Measurements from ENCODE around the gene LRCOL1. TPM values are rescaled to one million over a fixed set of nuclear protein-coding genes. Genes with fewer than 3 reads are reported as not detected.

Gene LRCOL1
- total RNA-seq, 1 donor from 2014 or later = 0.32 TPM

DNA sequence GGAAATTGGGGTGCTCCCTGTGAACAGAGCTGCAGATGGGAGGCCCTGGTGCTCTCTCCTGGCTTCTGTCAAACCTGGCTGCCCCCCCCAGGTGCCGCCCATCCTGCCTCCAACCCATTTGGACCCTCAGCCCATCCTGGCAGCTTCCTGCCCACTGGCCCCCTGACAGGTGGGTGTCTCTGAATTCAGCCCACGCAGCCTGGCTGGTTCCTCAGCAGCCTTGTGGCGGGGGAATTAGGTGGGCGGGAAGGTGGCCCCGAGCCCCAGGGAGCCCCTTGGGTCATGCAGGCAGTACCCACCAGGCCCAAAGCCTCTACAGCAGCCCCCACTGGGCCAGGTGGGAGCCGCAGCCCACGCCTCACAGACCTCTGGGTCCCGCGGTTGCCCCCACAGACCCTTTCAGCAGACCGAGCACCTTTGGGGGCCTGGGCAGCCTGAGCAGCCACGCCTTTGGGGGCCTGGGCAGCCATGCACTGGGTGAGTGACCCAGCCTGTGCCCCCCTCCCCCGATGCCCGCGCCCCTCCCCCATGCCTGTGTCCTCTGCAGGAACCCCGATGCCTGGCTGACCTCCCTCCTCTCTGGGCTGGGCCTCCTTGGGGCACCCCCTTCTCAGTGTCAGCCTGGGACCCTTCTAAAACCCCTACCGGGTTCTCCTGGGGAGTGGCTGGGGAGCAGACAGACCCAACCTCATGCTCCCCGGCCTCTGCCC lies 28.9 kb downstream of the LRCOL1 start:
- no peak for ATAC-seq

DNA sequence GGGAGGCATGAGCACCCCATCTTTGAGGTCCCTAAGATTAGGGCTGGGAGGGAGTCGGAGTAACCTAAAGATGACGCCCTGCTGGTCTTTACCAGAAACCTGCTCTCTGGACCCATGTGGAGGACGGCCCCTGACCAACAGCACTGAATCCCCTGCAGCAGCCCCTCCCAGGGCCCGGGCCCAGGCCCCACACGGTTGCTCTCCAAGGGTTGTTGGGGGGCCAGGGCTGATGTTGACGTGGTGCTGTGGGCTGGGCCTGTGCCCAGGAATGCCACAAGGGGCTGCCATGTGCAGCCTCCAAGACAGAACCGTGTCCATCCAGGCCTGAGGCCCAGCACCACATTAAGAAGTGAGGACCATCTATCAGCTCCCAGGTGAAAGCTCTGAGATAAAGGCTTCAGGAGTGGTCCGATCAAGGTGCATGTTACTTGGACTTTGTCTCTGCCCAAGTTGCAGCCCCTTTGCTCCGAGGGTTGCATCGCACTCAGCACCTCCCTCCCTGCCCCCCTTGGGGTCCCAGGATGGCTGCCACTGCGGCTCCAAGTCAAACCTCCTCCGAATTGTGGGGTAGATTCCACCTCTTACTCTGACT lies 29.6 kb downstream of the LRCOL1 start:
- ATAC-seq = no peak

DNA sequence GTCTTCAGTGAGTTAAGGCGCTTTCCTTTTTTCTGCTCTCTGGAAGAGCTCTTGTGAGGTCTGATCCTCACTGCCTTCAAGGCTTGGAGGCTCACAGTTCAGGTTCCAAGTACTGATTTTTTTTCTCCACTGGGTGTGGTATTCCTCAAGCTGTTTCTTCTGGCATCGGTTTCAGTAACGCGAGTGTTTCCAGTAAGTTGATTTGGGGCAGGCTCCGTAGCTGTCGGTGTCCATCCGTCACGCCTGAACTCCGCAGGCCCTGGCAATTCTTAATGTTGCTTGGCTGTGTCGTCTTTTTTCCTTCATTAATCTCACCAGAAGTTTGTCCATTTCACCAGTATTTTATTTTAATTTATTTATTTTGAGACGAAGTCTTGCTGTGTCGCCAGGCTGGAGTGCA lies 30.6 kb downstream of the LRCOL1 start:
- no peak for ATAC-seq

DNA sequence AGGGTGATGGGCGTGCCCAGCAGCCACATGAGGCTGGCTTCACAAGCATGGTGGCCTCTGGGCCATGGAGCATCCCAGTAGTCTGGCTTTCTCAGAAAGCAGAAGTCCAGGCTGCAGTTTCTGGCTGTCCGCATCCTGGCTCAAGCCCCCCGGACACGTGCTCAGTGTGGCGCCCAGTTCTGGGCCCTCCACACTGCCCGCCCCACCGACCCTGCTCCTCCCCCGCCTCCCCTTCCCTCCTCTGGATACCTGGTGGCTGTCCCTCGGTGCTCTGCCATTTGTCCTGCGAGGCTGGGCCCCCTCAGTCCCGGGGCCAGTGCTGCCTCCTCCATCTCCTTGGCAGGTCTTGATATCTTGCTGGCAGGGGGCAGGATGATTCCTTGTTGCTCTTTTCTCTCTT lies 31.6 kb downstream of the LRCOL1 start:
- ATAC-seq = no peak

DNA sequence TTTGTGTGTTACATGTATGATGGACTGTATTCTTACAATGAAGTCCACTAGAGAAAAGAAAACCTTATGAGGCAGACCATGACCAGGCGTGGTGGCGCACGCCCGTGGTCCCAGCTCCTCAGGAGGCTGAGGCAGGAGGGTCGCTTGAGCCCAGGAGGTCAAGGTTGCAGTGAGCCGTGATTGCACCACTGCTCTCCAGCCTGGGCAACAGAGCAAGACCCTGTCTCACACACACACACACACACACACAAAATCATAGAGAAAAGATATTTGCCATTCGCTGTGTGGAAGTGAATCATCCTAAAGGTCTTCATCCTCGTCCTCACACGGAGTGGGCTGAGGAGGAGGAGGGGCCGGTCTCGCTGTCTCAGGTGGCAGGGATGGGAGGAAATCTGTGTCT lies 32.3 kb downstream of the LRCOL1 start:
- no peak for ATAC-seq

DNA sequence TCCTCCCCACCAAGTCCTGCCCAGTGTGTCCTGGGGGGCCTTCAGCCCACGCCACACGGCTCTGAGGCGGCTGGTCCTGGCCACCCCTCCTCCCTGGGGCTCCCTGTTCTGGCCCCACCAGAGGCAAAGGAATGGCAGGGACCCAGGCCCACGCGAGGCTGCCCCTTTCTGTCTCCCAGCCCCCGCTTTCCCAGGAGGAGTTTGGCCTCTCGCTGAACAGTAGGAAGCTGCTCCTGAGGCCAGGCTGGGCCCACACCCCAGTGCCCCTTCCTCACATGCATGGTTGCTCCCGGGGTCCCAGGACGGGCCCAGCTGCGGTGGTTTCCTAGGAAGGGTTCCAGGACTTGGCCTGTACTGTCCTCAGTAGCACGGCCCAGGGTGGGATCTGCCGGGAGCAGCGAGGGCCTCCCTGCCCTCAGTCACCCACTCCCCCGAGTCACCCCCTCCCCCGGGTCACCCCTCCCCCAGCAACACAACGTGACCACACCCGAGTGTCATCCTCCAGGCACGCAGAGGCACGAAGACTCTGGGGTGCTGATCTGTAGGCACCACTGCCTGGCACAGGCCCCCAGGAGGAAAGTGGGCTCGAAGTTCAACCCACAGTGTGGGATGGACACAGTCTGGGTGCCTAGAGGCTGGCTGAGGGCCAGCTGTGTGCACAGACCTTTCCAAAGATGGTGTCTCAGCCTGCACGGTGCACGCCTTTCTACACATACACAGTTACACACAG lies 33.0 kb downstream of the LRCOL1 start:
- no peak for ATAC-seq

DNA sequence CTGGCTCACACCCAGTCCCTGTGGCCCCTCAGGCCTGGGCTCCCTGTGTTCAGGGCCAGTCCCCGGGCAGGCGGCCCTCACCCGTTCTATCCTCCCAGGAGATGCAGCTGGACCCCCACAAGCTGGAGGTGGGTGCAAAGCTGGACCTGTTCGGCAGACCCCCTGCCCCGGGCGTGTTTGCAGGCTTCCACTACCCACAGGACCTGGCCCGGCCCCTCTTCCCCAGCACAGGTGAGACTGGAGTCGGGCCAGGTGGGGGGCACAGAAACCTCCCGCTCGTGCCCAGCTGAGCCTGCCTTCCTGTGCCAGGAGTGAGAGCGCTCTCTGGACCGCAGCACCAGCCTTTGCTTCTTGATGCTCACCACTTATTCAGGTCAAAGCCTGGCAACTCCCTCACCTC lies 33.7 kb downstream of the LRCOL1 start:
- ATAC-seq = no peak

DNA sequence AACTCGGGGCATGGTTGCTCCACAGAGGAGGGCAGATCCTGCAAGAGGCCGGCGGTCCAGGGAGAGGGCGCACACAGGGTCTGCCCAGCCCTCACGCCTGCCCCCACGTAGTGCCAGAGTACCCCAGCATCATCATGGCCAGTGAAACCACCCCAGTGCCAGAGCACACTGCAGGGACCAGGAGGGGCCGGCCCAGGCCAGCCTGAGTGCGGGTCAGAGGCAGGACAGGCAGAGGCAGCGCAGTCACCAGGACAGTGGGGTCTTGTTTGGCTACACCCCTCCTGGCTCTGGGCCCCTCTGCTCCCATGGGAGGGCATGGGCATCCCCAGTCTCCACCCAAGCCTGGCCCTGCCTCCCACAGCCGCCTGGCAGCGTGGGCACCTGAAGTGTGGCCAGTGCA lies 34.7 kb downstream of the LRCOL1 start:
- no peak for ATAC-seq

DNA sequence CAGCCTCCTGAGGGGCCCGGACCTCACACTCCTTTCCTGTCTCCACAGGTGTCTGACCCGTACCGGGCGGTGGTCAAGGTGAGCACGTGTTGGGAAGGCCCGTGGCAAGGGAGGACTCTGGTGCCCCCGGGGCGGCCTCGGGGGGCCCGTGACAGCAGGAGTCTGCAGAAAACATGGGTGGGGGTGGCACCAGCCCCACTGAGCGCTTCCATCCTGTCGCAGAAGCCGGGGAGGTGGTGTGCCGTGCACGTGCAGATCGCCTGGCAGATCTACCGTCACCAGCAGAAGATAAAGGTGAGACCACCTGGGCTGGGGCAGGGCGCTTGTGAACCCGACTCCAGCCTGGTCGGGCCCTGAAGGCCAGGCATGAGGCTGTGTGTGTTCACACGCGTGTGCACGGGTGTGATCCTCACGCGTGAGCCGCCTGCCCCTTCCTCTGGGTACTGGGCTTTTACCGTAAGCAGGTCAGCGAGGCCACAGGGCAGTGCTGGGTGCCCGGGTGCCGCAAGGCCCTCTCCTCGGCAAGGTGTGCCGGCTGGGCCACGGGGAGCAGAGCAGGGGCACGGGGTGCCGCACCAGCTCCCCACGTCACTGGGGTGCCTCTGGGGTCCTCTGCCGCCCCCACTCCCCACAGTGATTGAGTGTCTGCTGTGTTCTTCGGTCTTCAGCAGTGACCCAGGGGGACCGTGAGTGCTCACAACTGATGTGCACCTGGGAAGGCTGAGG lies 35.9 kb downstream of the LRCOL1 start:
- ATAC-seq = no peak

DNA sequence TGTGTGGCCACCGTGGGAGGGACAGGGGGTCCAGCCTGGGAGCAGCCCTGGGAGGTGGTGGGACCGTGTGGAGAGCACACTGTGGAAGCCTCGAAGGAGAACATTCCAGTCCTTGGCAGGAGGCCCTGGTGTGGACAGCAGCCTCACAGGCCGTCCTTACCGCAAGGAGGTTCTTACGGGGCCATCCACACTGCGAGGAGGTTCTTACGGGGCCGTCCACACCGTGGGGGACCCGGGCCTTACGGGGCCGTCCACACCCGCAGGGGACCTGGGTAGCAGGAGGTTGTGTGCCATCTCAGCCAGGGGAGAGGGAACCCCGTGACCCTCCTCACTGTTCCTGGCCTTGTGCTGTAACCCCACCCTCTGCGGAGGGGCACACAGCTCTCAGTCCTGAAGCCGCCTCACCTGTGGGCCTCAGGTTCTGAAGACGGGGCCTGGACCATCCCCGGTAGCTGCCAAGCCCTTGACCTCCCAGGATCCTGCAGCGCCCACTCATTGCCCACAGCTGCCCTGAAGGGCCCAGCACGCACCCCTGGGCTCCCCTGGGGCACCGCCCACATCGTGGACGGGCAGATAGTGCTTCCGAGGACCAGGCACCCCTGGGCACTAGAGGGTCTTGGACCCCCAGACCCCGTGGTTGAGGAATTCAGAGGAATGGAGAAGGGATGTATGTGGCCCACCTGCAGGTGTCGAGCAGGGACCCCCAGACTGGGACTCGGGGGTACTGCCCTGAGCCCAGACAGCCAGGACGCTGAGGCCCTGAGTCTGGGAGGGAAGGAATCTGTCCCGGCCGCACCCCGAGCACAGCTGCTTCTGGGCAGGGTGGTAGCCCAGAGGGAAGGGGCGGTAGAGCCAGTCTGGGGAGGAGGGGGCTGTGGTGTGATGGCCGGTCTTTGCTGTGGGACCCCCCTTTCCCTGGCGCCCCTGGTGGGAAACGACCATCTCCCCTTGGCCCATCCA lies 37.3 kb downstream of the LRCOL1 start:
- ATAC-seq = no peak

DNA sequence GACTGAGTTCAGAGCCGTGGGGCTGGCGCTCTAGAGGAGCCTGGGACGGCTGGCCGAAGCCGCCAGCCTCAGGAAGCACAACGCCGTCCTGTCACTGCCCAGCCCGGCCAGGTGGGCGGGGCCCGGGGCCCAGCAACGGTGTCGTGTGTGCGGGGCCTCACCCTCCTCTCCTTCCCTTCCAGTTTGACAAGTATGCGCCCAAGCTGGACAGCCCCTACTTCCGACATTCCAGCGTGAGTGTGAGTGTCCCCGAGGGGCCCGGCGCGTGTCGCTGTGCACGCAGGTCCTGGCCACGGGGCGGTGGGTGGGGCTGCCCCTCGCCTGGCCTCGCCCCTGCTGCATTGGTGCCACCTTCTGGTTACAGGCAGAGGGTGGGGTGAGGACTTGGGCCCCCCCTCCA lies 38.3 kb downstream of the LRCOL1 start:
- ATAC-seq = no peak

DNA sequence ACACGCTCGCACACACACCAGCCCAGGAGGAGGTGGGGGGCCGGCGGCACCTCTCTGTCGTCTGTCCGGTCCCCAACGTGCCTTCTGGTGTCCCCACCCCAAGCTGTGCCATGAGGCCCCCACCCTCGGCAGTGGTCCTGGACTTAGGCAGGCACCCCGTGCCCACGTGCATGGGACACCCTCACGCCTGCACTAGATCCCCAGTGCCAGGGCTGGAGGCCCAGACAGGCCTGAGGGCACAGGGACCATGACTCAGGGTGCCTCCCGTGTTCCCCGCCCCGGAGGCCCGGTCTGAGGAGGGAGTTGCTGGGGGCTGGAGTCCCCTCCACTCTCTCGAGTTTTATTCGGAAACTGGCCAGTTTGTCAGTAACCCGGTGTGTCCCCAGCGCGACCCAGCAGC lies 38.8 kb downstream of the LRCOL1 start:
- ATAC-seq = no peak

DNA sequence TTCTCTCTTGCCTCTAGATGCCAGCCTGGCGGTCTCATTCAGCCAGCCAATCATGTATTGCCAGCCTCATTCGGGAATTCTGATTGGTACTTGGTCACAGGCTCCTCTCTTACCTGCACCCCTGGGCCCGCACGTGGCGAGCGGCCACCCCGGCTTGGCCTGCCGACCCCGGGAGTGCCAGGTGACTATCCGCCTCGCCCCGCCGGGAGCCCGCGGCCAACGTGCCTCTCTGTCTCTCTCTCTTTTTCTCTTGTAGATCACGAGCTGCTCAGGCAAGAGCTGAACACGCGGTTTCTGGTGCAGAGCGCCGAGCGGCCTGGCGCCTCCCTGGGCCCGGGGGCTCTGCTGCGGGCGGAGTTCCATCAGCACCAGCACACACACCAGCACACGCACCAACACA lies 39.3 kb downstream of the LRCOL1 start:
- ATAC-seq = no peak

DNA sequence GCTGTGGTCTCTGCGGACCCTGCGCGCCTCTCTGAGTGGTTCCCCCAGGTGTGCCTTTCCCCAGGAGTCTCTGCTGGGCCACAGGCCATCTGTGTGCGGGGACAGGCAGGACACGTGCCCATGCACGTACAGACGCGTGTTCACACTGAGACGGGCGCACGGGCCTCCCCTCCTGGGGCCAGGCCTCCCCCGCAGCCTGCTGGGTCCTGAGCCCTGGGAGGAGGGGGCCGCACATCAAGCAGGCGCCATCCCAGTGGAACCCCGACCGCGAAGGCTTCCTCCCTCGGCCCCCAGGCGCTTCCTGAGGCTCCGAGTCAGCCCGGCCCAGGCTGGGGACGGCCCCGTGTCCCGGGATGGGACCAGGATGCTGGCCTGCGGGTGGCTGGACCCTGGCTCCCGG lies 39.7 kb downstream of the LRCOL1 start:
- ATAC-seq = no peak

DNA sequence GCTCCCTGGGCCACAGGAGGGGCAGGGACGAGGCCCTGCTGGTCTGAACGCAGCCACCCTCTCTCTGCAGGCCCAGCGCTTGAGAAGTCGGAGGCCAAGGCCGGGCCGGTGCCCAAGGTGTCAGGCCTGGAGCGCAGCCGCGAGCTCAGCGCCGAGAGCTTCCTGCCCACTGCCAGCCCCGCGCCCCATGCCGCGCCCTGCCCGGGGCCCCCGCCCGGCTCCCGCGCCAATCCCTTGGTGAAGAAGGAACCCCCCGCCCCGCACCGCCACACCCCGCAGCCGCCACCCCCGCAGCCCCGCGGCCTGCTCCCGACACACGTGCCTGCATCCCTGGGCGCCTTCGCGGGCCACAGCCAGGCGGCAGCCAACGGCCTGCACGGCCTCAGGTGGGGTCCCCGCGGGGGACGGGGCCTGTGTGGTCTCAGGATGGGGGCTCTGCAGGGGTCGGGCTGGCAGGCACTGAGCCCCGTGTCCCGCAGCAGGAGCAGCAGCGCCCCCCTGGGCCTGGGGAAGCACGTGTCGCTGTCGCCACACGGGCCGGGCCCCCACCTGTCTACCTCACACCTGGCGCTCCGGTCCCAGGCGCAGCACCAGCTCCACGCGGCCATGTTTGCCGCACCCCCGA lies 40.4 kb downstream of the LRCOL1 start:
- no peak for ATAC-seq

DNA sequence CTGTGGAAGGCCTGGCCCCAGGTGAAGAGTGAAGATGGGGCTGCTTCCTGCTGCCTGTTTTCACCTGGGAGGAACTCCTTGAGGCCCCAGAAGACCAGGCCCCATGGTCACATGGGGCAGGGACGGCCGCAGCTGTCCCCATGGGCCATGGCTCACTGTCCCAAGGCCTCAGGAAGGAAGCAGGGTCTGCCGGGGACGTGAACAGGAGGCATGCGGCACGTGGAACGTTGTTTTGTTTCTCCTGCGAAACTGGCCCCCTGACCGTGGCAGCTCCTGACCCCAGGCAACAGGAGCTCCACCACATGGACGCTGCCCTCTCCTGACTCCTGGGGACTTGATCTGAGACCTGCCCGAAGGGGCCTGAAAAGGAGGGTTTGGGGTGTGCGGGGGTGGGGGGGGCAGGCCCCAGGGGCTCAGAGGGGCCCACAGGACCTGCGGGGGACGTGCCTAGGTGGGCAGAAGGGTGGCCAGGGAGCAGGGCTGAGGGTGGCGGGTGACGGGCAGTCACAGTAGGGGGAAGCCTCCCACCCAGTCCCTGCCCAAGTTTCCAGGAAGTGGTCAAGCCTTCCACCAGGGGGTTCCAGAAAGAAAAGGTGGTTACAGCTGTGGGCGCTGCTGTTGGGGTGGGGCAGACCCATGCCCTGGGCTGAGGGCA lies 41.4 kb downstream of the LRCOL1 start:
- no peak for ATAC-seq

DNA sequence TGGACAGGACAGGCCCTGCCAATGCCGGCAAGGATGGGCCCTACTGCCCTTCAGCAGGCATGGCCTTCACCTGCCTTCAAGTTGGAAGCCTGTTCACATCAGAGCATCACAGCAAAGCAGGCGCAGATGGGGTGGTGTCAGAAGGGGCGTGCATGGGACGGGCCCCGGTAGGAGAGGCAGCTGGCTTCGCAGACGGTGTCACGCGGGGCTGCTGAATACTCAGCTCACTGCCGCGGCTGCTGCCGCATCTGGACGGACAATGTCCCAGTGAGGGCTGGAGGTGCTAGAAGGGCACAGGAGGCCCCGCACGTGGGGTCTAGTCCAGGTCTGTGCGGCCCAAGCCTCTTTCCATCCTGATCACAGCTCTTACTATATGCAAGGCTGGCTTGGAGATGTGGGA lies 42.1 kb downstream of the LRCOL1 start:
- no peak for ATAC-seq

DNA sequence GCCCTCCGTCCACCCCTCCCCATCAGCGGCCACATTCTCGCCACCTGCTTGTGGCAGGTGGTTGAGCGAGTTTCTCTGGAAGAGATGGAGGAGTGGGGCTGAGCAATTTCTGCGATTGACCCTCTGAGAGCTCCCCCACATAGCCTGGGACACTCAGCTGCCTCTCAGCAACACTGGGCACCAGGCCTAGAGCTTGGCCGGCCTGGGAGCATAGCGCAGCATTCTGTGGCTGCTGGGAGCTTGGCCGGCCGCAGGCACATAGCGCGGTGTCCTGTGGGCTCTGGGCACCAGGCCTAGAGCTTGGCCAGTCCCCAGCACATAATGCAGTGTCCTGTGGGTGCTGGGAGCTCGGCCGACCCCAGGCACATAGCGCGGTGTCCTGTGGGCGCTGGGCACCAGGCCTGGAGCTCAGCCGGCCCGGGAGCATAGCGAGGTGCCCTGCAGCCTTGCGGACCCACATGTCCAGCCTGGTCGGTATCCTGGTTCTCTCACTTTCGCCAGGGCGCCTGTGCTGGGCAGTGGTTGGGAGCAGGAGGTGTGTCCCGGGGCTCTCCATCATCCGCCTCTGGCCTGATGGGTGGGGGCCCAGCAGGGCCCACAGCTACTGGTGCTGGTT lies 43.8 kb downstream of the LRCOL1 start:
- ATAC-seq = no peak

DNA sequence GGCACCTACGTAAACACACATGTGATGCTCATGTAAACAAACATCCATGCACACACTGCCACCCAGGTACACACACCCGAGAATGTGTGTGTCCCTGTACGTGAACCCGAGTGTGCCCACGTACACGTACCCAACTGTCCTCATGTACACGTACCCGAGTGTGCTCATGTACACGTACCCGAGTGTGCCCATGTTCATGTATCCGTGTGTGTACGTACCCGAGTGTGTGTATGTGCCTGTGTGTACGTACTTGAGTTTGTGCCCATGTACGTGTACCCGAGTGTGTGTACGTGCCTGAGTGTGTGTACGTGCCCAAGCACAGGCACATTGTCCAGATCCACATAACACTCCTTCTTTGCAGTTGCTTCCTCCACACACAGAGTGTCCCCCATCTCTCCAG lies 45.0 kb downstream of the LRCOL1 start:
- no peak for ATAC-seq

DNA sequence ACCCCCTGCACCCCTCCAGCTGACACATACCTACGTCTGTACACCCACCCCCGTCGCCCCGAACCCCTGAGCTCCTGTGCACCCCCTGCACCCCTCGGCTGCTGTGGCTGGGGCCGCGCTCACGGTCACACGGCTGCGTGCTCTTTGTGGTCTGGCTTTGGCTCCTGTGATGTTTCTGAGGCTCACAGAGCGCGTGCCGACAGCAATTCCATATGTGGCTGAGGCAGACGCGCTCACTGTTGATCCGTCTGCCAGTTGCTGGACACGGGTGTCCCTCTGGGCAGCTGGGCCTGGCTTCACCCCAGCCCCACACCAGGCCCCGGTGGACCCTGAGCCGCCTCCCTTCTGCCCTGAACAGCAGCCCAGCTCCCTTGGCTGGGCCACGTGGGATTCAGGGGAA lies 46.5 kb downstream of the LRCOL1 start:
- no peak for ATAC-seq
